PFSK-1 (cell line): Measurements from ENCODE around the gene MCRIP2.

ENCODE experiments used
- POLR2AphosphoS5 ChIP-seq: IDR thresholded peaks from 2 replicates; pipeline ENCODE4 v1.6.1; 2012; ENCODE audit warnings: low read depth, mild to moderate bottlenecking, control low read depth, low read length, moderate library complexity
- TAF1 ChIP-seq: IDR thresholded peaks from 2 replicates; pipeline ENCODE4 v1.6.1; 2012; ENCODE audit warnings: low read length, control low read depth, borderline replicate concordance; ENCODE audit not compliant: insufficient read depth

DNA sequence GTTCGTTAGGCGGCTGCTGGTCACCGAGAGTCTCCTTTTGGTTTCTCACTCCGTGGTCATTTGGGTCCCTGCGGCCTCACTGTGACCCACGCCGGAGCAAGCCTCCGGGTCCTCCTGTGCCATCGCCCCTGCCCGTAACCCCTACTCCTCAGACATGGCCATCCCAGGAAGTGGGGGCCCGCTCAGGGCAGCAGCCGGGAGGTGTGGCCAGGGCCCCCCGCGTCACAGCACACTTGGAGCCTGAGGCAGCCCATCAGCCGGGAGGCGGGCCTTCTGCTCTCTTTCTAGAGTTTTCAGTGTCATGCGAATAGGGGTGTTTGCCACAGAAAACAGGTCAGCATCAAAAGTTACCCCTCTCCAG is 18.7 kb upstream of the MCRIP2 start:
- TF ChIP-seq TAF1 (no peak), POLR2AphosphoS5 (no peak)
